Peyer's patch (tissue), 4 donors: ENCODE measurements around the gene PAX7.
"Not testable (repeated sequence)": the region's sequence is repeated elsewhere in the genome, so short reads cannot be mapped to it uniquely, and the experiment has no call there.

Experiments used
- CTCF ChIP-seq, 6 experiments: fragments of 450-650 bp in 4 of 6; fragments of 200-600 bp in 2 of 6; sonication (generic) in 1 of 6; IDR thresholded peaks; one replicate each; pipeline ENCODE4 v1.5.1; 2017 to 2019; ENCODE audit warnings: antibody characterized with exemption in 6 of 6, mild to moderate bottlenecking in 3 of 6, moderate library complexity in 1 of 6
- POLR2A ChIP-seq, 2 donors: fragments of 450-650 bp; IDR thresholded peaks; one replicate each; pipeline ENCODE4 v1.5.1; 2017; ENCODE audit warnings: antibody characterized with exemption in 2 of 2, mild to moderate bottlenecking in 2 of 2, moderate library complexity in 2 of 2

DNA sequence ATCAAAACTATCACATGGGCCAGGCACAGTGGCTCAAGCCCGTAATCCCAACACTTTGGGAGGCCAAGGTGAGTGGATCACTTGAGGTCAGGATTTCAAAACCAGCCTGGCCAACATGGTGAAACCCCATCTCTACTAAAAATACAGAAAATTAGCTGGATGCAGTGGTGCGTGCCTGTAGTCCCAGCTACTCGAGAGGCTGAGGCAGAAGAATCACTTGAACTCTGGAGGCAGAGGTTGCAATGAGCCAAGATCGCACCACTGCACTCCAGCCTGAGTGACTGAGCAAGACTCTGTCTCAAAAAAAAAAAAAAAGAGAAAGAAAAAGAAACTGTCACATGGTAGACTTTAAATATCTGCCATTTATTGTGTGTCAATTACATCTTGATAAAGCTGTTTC, 44.6 kb upstream of the PAX7 start:
- TF ChIP-seq CTCF, POLR2A (IDR thresholded peaks at IDR 0.05): not testable (repeated sequence)
